Central memory CD4-positive, alpha-beta T cell (primary cell): ENCODE measurements around the gene SPRED1.

Experiments
- DNase-seq: peaks from one replicate; pipeline ENCODE4 v3.0.0; 2022

The SPRED1 gene

GRCh38 chr15:38285456-38285855 lies 32.8 kb downstream of the SPRED1 start:
- no peak for DNase-seq

- DNase-seq = no peak
These were observed 41.5 kb downstream of the SPRED1 start for GRCh38 chr15:38294126-38294525.

- DNase-seq = no peak
These were observed 45.2 kb downstream of the SPRED1 start for GRCh38 chr15:38297623-38298388.

GRCh38 chr15:38299216-38299615 lies 46.6 kb downstream of the SPRED1 start:
- no peak for DNase-seq

GRCh38 chr15:38300395-38300794 lies 47.8 kb downstream of the SPRED1 start:
- DNase-seq = no peak

- DNase-seq = no peak
These were observed 51.8 kb downstream of the SPRED1 start for GRCh38 chr15:38304481-38304880.

- no peak for DNase-seq
These were observed 54.6 kb downstream of the SPRED1 start for GRCh38 chr15:38307251-38307650.

- peak; percentile 1 for DNase-seq
These were observed 55.4 kb downstream of the SPRED1 start for GRCh38 chr15:38307861-38308641.

GRCh38 chr15:38308797-38309196 lies 56.2 kb downstream of the SPRED1 start:
- no peak for DNase-seq

- DNase-seq = no peak
These were observed 59.6 kb downstream of the SPRED1 start for GRCh38 chr15:38312190-38312589.

GRCh38 chr15:38316311-38316710 lies 63.7 kb downstream of the SPRED1 start:
- DNase-seq = no peak

- DNase-seq = no peak
These were observed 67.5 kb downstream of the SPRED1 start for GRCh38 chr15:38320181-38320580.

GRCh38 chr15:38320866-38321265 lies 68.2 kb downstream of the SPRED1 start:
- DNase-seq = no peak

- DNase-seq = no peak
These were observed 71.3 kb downstream of the SPRED1 start for GRCh38 chr15:38323895-38324294.

- DNase-seq = no peak
These were observed 72.5 kb downstream of the SPRED1 start for GRCh38 chr15:38324939-38325647.

- DNase-seq = no peak
These were observed 73.0 kb downstream of the SPRED1 start for GRCh38 chr15:38325648-38325990.

GRCh38 chr15:38332711-38333110 lies 80.1 kb downstream of the SPRED1 start:
- no peak for DNase-seq

- DNase-seq = no peak
These were observed 82.5 kb downstream of the SPRED1 start for GRCh38 chr15:38335116-38335515.

- DNase-seq = no peak
These were observed 91.7 kb downstream of the SPRED1 start for GRCh38 chr15:38344351-38344750.

- DNase-seq = no peak
These were observed 96.6 kb downstream of the SPRED1 start for GRCh38 chr15:38349251-38349650.

- no peak for DNase-seq
These were observed 98.8 kb downstream of the SPRED1 start for GRCh38 chr15:38351466-38351865.

- DNase-seq = peak; percentile 32
These were observed 101.8 kb downstream of the SPRED1 start for GRCh38 chr15:38354315-38354929.

- no peak for DNase-seq
These were observed 109.7 kb downstream of the SPRED1 start for GRCh38 chr15:38362355-38362754.
